Cortex of kidney (tissue), 1 donor: ENCODE measurements around the gene SFXN4.
"Not testable (repeated sequence)": the region's sequence is repeated elsewhere in the genome, so short reads cannot be mapped to it uniquely, and the experiment has no call there.

Source experiments
- DNase-seq: peaks from one replicate; lab custom pipeline; 2025; lab: John Stamatoyannopoulos, UW

Gene SFXN4

GRCh38 chr10:119105899-119106298 lies 59.6 kb downstream of the SFXN4 start:
- DNase-seq, result not testable (repeated sequence)

- DNase-seq, result no peak
Observed at GRCh38 chr10:119105155-119105554, 60.4 kb downstream of the SFXN4 start.

GRCh38 chr10:119104654-119105015 lies 60.9 kb downstream of the SFXN4 start:
- no peak for DNase-seq

- DNase-seq, result no peak
Observed at GRCh38 chr10:119103903-119104653, 61.4 kb downstream of the SFXN4 start, which contains the start of gene DENND10. TSS of gene DENND10 (plus strand) at chr10:119104113. CDS start at chr10:119104143, 30 bp downstream.

- DNase-seq, result no peak
Observed at GRCh38 chr10:119103241-119103902, 62.1 kb downstream of the SFXN4 start.

DNA sequence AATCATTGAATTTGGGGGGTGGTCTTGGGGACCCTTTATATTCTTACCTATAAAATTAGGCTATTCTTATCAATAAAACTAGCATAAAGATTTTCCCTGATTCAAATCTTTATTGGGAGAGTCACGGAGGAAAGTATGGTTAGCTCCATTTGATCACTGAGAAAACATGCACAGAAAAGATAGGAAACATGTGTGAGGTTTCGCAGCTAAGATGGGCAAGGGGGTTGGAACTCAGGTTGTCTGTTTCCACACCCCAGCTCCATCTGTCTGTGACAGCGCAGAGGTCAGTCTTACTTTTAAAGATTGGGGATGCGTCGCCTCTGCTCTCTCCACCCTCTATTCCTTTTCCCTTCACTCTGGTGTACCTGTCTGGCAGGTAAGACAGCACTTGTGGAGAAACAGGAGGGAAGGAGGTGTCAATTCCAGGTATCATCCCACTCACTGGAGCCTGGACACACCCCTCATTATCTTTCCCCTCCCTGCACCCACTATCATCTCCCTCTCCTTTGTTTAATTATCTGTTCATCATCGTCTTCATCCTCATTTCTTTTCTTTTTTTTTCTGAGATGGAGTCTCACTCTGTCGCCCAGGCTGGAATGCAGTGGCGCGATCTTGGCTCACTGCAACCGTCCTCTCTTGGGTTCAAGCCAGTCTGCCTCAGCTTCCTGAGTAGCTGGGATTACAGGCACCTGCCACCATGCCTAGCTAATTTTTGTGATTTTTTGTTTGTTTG lies 64.0 kb downstream of the SFXN4 start:
- DNase-seq, result no peak

- no peak for DNase-seq
Observed at GRCh38 chr10:119100434-119101238, 64.9 kb downstream of the SFXN4 start.

DNA sequence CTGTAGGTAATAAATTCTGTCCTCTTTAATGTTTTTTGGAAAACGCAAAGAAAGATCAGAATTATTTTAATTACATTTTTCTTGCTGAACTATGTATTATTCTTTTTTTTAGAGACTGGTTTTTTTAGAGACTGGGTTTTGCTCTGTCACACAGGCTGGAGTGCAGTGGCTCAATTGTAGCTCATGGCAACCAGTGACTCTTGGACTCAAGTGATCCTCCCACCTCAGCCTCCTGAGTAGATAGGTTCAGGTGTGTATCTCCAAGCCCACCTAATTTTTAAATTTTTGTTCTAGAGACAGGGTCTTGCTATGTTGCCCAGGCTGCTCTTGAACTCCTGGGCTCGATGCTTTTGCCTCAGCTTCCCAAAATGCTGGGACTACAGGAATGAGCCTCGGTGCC lies 66.9 kb downstream of the SFXN4 start:
- DNase-seq, result no peak

- not testable (repeated sequence) for DNase-seq
Observed at GRCh38 chr10:119096641-119097415, 68.7 kb downstream of the SFXN4 start.

DNA sequence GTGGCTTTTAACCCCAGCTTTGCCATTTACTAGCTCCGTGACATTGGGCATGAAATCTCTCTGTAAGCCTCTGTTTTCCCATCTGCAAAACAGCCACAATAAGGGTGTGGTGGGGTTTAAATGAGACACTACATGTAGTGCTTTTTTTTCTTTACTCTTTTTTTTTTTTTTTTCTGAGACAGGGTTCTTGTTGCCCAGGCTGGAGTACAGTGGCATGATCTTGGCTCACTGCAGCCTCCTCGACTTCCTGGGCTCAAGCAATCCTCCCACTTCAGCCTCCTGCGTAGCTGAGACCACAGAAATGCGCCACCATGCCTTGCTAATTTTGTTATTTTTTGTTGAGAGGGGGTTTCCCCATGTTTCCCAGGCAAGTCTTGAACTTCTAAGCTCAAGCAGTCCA lies 69.9 kb downstream of the SFXN4 start:
- DNase-seq, result no peak

GRCh38 chr10:119090968-119091367 lies 74.5 kb downstream of the SFXN4 start:
- DNase-seq, result no peak
